Gastrocnemius medialis (tissue), 4 donors: ENCODE results near the gene SFTPA2. TPM values are rescaled to one million over a fixed set of nuclear protein-coding genes. Genes with fewer than 3 reads are reported as not detected.
"Not testable (repeated sequence)": the region's sequence is repeated elsewhere in the genome, so short reads cannot be mapped to it uniquely, and the experiment has no call there.

ENCODE experiments used
- ATAC-seq, 2 donors: fragments of 150-250 bp; one replicate each; pipeline ENCODE4 v1.9.1; 2016
- DNase-seq, 2 donors: peaks; one replicate each; pipeline ENCODE4 v3.0.0-alpha.2; 2019
- H3K27ac ChIP-seq, 4 donors: fragments of 200-600 bp; sonication (generic); 1 replicate in 1 of 4; 2 replicates in 3 of 4; pipeline ENCODE4 v1.5.1; 2016 to 2018; ENCODE audit warnings: mild to moderate bottlenecking in 2 of 4, moderate library complexity in 1 of 4
- H3K27me3 ChIP-seq, 3 donors: fragments of 200-600 bp; sonication (generic) in 2 of 3; 1 replicate in 1 of 3; 2 replicates in 2 of 3; pipeline versions ENCODE4 v1.5.1 to v1.6.0; 2016 to 2019; ENCODE audit warnings: mild to moderate bottlenecking in 1 of 3, moderate library complexity in 1 of 3
- H3K36me3 ChIP-seq, 2 donors: fragments of 200-600 bp; sonication (generic) in 1 of 2; one replicate each; pipeline ENCODE4 v1.5.1; 2017 to 2018
- H3K4me1 ChIP-seq, 2 donors: fragments of 200-600 bp; sonication (generic) in 1 of 2; one replicate each; pipeline ENCODE4 v1.5.1; 2016 to 2017; ENCODE audit warnings: mild to moderate bottlenecking in 2 of 2
- H3K4me3 ChIP-seq, 4 donors: fragments of 200-600 bp; sonication (generic) in 3 of 4; 1 replicate in 1 of 4; 2 replicates in 3 of 4; pipeline ENCODE4 v1.5.1; 2016 to 2019; ENCODE audit warnings: mild to moderate bottlenecking in 2 of 4
- H3K9me3 ChIP-seq, 3 donors: fragments of 200-600 bp; sonication (generic) in 2 of 3; 1 replicate in 1 of 3; 2 replicates in 2 of 3; pipeline ENCODE4 v1.5.1; 2016 to 2019
- POLR2A ChIP-seq, 2 donors: fragments of 450-650 bp; IDR thresholded peaks; one replicate each; pipeline ENCODE4 v1.6.1; 2017; ENCODE audit warnings: antibody characterized with exemption in 2 of 2, mild to moderate bottlenecking in 2 of 2, moderate library complexity in 2 of 2
- in situ Hi-C, 4 donors: fragments of 200-750 bp; cut with MboI; loops; one replicate each; pipeline versions ENCODE4 v1.15.0 to v1.8.0; 2017; ENCODE audit warnings: low sequenced_read_pairs in 4 of 4
- intact Hi-C: fragments of 100-400 bp; cut with DNase I; formaldehyde crosslinking; loops from one replicate; pipeline ENCODE4 v1.15.1; 2023; ENCODE audit warnings: low total_unique reads
- total RNA-seq, 4 donors: library from RNA; depleted of rRNA; stranded (reverse); fragments of >200 nt; gene quantifications; one replicate each; pipeline versions ENCODE4 v1.1.0 to v1.2.3, GENCODE V29; 2016
- TF ChIP-seq, protein P1 (sequence below), 5 experiments: fragments of 450-650 bp in 3 of 5; fragments of 200-600 bp in 2 of 5; sonication (generic) in 2 of 5; IDR thresholded peaks in 4 of 5; conservative IDR thresholded peaks in 1 of 5; 1 replicate in 4 of 5; 2 replicates in 1 of 5; pipeline ENCODE4 v1.5.1; 2016 to 2019; ENCODE audit warnings: antibody characterized with exemption in 5 of 5, mild to moderate bottlenecking in 3 of 5, moderate library complexity in 3 of 5

Gene SFTPA2
- total RNA-seq, 4 donors from 2014 or later: not detected

DNA sequence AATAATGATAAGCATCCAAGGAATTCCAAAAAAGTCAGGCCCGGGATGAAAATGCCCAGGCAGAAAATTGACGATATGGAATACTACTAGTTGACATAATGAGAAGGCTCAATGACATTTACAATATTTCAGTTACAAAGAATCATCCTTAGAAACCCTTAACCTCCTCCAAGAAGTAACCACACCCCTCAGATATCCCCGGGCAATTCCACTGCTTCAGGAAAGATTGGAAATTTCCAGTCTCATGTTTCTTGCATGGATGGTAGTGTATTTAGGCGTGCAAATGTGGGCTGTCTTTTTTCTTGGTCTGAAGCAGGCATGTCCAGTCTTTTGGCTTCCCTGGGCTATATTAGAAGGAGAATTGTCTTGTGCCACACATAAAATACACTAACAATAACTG, 42.6 kb downstream of the SFTPA2 start:
- ATAC-seq, H3K36me3 ChIP-seq, intact Hi-C loops: not testable (repeated sequence)

DNA sequence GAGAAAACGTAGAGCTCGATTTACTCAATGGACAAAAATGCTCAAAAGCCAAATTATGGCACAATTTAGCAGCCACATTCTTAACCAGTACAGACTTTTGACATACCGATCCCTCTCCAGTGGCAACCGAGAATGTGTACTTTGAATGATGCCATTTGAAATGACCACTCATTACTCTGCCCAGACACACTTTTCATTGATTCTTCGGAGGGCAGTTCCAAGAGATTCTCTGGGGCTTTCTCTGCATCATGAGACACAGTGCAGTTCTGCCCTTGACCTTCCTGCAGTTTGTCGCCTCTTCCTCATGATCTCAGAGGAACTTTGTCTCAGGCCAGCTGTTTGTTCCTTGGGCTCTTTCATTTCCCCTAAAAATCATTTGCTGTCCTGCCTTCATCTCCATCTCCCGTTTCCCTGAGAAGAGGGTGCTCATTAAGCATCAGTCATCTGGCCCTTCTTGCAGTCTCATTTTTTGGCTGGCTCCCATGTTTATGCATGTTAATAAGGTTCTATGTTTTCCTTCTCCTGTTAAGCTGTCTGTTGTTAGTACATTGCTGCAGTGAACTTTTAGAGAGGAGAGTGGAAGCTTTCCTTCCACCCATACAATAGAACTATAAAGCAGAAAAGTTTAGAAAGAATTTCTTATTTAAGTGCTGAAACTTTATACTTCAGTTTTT, 43.5 kb downstream of the SFTPA2 start:
- DNase-seq, H3K27me3 ChIP-seq, H3K27ac ChIP-seq, intact Hi-C loops, ATAC-seq, H3K36me3 ChIP-seq, H3K4me1 ChIP-seq, H3K9me3 ChIP-seq, in situ Hi-C loops, H3K4me3 ChIP-seq: not testable (repeated sequence)

More for the DNA sequence above, 42.6 kb downstream of the SFTPA2 start:
- H3K4me3 ChIP-seq, DNase-seq, H3K4me1 ChIP-seq, in situ Hi-C loops, H3K27me3 ChIP-seq, H3K27ac ChIP-seq, H3K9me3 ChIP-seq: not testable (repeated sequence)

GRCh38 chr10:79511891-79512583, 48.2 kb downstream of the SFTPA2 start, which contains the start of gene EIF5AL1:
EIF5AL1 (plus strand) TSS chr10:79512533; CDS start chr10:79512650, 117 bp downstream.
- in situ Hi-C loops: not testable (repeated sequence)

GRCh38 chr10:79509934-79510508, 50.2 kb downstream of the SFTPA2 start:
- H3K27ac ChIP-seq, H3K4me1 ChIP-seq, DNase-seq, H3K27me3 ChIP-seq, in situ Hi-C loops, intact Hi-C loops, H3K4me3 ChIP-seq, H3K36me3 ChIP-seq, ATAC-seq, H3K9me3 ChIP-seq: not testable (repeated sequence)

More at GRCh38 chr10:79511891-79512583, 48.2 kb downstream of the SFTPA2 start, which contains the start of gene EIF5AL1:
- H3K4me1 ChIP-seq, H3K27me3 ChIP-seq, H3K27ac ChIP-seq, H3K9me3 ChIP-seq, DNase-seq, H3K4me3 ChIP-seq, ATAC-seq, intact Hi-C loops, H3K36me3 ChIP-seq: not testable (repeated sequence)

DNA sequence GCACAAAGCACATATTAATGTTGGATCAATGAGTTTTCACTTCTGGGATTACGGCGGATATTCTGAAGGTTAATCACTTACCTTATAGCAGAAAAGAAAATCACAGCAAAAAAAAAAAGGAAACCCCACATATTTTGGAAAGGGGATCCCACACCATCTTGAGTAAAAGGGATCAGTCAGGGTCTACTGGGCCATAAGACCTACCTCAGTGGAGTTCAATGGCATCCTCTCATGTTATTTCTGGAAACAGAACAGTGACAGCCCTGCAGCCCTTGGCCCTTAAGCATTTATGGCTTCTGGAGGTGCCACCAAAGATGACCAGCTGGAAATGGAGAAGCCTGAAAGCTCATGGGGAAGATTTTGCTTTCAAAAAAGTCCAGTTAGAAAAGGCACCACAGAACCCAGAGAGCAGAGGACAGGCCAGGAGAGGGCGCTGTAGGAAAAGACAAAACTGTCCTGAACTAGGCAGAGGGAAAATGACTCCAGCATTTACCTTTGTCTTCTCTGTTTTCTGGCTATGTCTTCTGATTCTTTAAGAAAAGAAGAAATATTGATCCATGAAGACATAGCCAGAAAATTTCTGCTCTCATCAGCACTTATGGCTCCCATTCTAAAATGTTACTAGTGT, 50.8 kb downstream of the SFTPA2 start:
- ATAC-seq: peak in 1 of 2 donors; percentile 58

GRCh38 chr10:79508245-79508644, 52.0 kb downstream of the SFTPA2 start:
- intact Hi-C loops, H3K36me3 ChIP-seq, in situ Hi-C loops, H3K4me3 ChIP-seq, ATAC-seq, H3K27me3 ChIP-seq, H3K9me3 ChIP-seq, H3K4me1 ChIP-seq, H3K27ac ChIP-seq, DNase-seq: not testable (repeated sequence)

More for the DNA sequence above, 50.8 kb downstream of the SFTPA2 start:
- H3K36me3 ChIP-seq, H3K9me3 ChIP-seq, H3K27ac ChIP-seq, H3K4me1 ChIP-seq, in situ Hi-C loops, intact Hi-C loops, DNase-seq, H3K27me3 ChIP-seq, H3K4me3 ChIP-seq: not testable (repeated sequence)

DNA sequence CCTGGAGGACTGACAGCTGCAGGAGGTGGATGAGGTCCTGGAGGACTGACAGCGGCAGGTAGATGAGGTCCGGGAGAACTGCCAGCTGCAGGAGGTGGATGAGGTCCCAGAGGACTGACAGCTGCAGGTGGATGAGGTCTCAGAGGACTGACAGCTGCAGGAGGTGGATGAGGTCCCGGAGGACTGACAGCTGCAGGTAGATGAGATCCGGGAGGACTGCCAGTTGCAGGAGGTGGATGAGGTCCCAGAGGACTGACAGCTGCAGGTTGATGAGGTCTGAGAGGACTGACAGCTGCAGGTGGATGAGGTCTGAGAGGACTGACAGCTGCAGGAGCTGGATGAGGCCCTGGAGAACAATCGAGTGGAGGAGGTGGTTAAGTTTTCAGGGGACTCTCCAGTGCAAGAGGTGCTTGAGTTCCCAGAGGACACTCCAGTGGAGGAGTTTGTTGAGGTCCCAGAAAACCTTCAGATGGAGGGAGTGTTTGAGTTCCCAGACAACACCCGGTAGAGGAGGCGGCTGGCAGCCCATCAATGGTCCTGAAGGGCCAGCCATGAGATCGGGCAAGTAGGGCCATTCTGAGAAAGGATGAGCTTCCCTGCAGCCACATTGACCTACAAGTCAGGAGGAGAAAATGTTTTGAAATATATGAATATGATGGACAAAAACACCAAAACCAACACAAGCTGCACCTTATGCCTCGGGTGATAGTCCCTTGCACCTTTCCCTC, 52.6 kb downstream of the SFTPA2 start:
- DNase-seq (peak in 1 of 2 donors; percentile 55), ATAC-seq (no peak)
- no peaks in the 10 kb centered on the region for H3K27me3 ChIP-seq
- intact Hi-C loops (no loop called here), in situ Hi-C loops (no loop called here)
- H3K4me1 ChIP-seq: no peaks in the 10 kb centered on the region
- no peak overlapping the region for H3K27ac ChIP-seq
- no peaks in the 10 kb centered on the region for H3K9me3 ChIP-seq
- H3K4me3 ChIP-seq: no peak overlapping the region
- H3K36me3 ChIP-seq: no peaks in the 10 kb centered on the region
- TF ChIP-seq POLR2A (IDR thresholded peaks at IDR 0.05): no peak
- TF ChIP-seq, protein P1, sequence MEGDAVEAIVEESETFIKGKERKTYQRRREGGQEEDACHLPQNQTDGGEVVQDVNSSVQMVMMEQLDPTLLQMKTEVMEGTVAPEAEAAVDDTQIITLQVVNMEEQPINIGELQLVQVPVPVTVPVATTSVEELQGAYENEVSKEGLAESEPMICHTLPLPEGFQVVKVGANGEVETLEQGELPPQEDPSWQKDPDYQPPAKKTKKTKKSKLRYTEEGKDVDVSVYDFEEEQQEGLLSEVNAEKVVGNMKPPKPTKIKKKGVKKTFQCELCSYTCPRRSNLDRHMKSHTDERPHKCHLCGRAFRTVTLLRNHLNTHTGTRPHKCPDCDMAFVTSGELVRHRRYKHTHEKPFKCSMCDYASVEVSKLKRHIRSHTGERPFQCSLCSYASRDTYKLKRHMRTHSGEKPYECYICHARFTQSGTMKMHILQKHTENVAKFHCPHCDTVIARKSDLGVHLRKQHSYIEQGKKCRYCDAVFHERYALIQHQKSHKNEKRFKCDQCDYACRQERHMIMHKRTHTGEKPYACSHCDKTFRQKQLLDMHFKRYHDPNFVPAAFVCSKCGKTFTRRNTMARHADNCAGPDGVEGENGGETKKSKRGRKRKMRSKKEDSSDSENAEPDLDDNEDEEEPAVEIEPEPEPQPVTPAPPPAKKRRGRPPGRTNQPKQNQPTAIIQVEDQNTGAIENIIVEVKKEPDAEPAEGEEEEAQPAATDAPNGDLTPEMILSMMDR (IDR thresholded peaks at IDR 0.05 in 4 of 5, conservative IDR thresholded peaks at IDR 0.05 in 1 of 5): no peak

Other genes starting within 250 kb of the SFTPA2 start
- gene PPIF, start 212.9 kb downstream of the SFTPA2 start, total RNA-seq: 10 to 100 TPM; 39.1 to 82.1 (median 67.9) TPM
- 100 to 1,000 TPM in 1 of 4 donors, 10 to 100 TPM in 3; 59.6 to 122 (median 84.5) TPM for gene ZCCHC24, start 114.8 kb downstream of the SFTPA2 start, total RNA-seq
- gene EIF5AL1, start 47.9 kb downstream of the SFTPA2 start, total RNA-seq: under 1 TPM; 0.13 to 0.75 (median 0.35) TPM
- not detected for gene SFTPA1, start 50.5 kb upstream of the SFTPA2 start, total RNA-seq
- under 1 TPM; 0.16 to 0.56 (median 0.27) TPM for gene NUTM2B, start 142.8 kb upstream of the SFTPA2 start, total RNA-seq